ENCODE data around the gene CCDC68. TPM values are rescaled to one million over a fixed set of nuclear protein-coding genes. Genes with fewer than 3 reads are reported as not detected.

CCDC68 gene
- total and polyA plus RNA-seq, 2 of the 13 experiments (the other 11 are each of a cell fraction or from before 2014, with no cell fraction given) = 4.6 to 13.3 TPM

DNA sequence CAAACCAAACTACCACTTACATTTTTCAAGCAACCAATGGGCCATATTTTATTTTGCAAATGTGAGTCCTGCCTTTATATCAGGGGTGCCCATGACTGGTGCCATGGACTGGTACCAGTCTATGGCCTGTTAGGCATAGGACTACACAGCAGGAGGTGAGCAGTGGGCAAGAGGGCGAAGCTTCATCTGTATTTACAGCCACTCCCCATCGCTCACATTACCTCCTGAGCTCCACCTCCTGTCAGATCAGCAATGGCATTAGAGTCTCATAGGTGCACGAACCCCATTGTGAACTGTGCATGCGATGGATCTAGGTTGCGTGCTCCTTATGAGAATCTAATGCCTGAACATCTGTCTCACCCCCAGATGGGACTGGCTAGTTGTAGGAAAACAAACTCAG lies 53.6 kb downstream of the CCDC68 start:
- H3K27ac ChIP-seq (ENCODE audit: extremely low read length, insufficient read depth, low read length) = no peak overlapping the region
- in situ Hi-C loops (cut with HindIII; ENCODE audit: extremely low pct_ligation_motif_present, low pct_unique_long_range_greater_than_20kb) = no loop called here
- CTCF ChIA-PET (ENCODE audit: low intra/inter-chr PET ratio, low total read pairs) = no interaction called here

More for the DNA sequence above, 53.6 kb downstream of the CCDC68 start:
- TF ChIP-seq MED8 (CRISPR knock-in tag; IDR thresholded peaks at IDR 0.05; ENCODE audit: insufficient replicate concordance) (no peak), MATR3 (CRISPR knock-in tag; IDR thresholded peaks at IDR 0.05) (no peak), NCOA2 (CRISPR knock-in tag; IDR thresholded peaks at IDR 0.05) (no peak), PITX1 (CRISPR knock-in tag; IDR thresholded peaks at IDR 0.05) (no peak), GPN1 (CRISPR knock-in tag; IDR thresholded peaks at IDR 0.05; ENCODE audit: borderline replicate concordance) (no peak), ZNF3 (CRISPR knock-in tag; IDR thresholded peaks at IDR 0.05) (no peak), ISL2 (CRISPR knock-in tag; IDR thresholded peaks at IDR 0.05) (no peak), IRX3 (CRISPR knock-in tag; IDR thresholded peaks at IDR 0.05; ENCODE audit: borderline replicate concordance, low read depth) (no peak), ZNF776 (CRISPR knock-in tag; IDR thresholded peaks at IDR 0.05) (no peak), YEATS4 (CRISPR knock-in tag; IDR thresholded peaks at IDR 0.05; ENCODE audit: borderline replicate concordance) (no peak), MAF1 (CRISPR knock-in tag; IDR thresholded peaks at IDR 0.05; ENCODE audit: borderline replicate concordance) (no peak), NFYB (CRISPR knock-in tag; IDR thresholded peaks at IDR 0.05) (no peak), HNRNPUL1 (IDR thresholded peaks at IDR 0.05; ENCODE audit: low read depth, low read length) (no peak)
- TF ChIP-seq, protein P1, sequence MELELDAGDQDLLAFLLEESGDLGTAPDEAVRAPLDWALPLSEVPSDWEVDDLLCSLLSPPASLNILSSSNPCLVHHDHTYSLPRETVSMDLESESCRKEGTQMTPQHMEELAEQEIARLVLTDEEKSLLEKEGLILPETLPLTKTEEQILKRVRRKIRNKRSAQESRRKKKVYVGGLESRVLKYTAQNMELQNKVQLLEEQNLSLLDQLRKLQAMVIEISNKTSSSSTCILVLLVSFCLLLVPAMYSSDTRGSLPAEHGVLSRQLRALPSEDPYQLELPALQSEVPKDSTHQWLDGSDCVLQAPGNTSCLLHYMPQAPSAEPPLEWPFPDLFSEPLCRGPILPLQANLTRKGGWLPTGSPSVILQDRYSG (CRISPR knock-in tag; IDR thresholded peaks at IDR 0.05) = no peak
- TF ChIP-seq, protein P2, sequence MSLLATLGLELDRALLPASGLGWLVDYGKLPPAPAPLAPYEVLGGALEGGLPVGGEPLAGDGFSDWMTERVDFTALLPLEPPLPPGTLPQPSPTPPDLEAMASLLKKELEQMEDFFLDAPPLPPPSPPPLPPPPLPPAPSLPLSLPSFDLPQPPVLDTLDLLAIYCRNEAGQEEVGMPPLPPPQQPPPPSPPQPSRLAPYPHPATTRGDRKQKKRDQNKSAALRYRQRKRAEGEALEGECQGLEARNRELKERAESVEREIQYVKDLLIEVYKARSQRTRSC (CRISPR knock-in tag; IDR thresholded peaks at IDR 0.05; ENCODE audit: low read depth) = no peak
- TF ChIP-seq, protein P3, sequence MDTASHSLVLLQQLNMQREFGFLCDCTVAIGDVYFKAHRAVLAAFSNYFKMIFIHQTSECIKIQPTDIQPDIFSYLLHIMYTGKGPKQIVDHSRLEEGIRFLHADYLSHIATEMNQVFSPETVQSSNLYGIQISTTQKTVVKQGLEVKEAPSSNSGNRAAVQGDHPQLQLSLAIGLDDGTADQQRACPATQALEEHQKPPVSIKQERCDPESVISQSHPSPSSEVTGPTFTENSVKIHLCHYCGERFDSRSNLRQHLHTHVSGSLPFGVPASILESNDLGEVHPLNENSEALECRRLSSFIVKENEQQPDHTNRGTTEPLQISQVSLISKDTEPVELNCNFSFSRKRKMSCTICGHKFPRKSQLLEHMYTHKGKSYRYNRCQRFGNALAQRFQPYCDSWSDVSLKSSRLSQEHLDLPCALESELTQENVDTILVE (CRISPR knock-in tag; IDR thresholded peaks at IDR 0.05) = no peak
- TF ChIP-seq, protein P4, sequence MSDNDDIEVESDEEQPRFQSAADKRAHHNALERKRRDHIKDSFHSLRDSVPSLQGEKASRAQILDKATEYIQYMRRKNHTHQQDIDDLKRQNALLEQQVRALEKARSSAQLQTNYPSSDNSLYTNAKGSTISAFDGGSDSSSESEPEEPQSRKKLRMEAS (IDR thresholded peaks at IDR 0.05) = no peak
- no peak for DNase-seq (ENCODE audit: low spot score)
- POLR2A ChIA-PET = no interaction called here
- intact Hi-C loops (cut with micrococcal nuclease; ENCODE audit: unreplicated experiment) = no loop called here
- Histone ChIP-seq H3K4me1 (ENCODE audit: insufficient read depth, low read length) (peaks cover 14% of the 10 kb centered on the region), H3K79me2 (ENCODE audit: insufficient read depth, low read length) (no peaks in the 10 kb centered on the region), H3K36me3 (replicated peaks in 1 of 2; ENCODE audit: control insufficient read depth in 1 of 2, insufficient read depth in 2 of 2, low read length in 2 of 2) (no peaks in the 10 kb centered on the region), H3K9me3 (ENCODE audit: low read length) (no peaks in the 10 kb centered on the region), H4K20me1 (ENCODE audit: insufficient read depth, low read length) (no peaks in the 10 kb centered on the region), H2AFZ (ENCODE audit: low read length) (no peak overlapping the region), H3K9ac (ENCODE audit: insufficient read depth, low read depth, low read length) (no peak overlapping the region), H3K27me3 (ENCODE audit: control insufficient read depth in 1 of 2, insufficient read depth in 2 of 2, low read length in 2 of 2) (no peaks in the 10 kb centered on the region), H3K4me3 (replicated peaks in 1 of 3; ENCODE audit: insufficient read depth in 1 of 3, low read depth in 2 of 3, low read length in 3 of 3) (no peak overlapping the region), H3K4me2 (ENCODE audit: low read depth, low read length) (no peak overlapping the region)
- no peak for FAIRE-seq
- no peak for ATAC-seq
- BruUV-seq (replicated peaks) = no TSS peak
- 81% methylated on average over 5 of the region's 5 CpGs for WGBS (ENCODE audit: low lambda C conversion rate)

Measured in HepG2 (cell line).